ENCODE data around the gene CHST15. TPM values are rescaled to one million over a fixed set of nuclear protein-coding genes. Genes with fewer than 3 reads are reported as not detected.

The CHST15 gene
- total and polyA plus RNA-seq, 2 of the 4 experiments (the other 2 are of a cell fraction), result 0.14 to 0.18 TPM

DNA sequence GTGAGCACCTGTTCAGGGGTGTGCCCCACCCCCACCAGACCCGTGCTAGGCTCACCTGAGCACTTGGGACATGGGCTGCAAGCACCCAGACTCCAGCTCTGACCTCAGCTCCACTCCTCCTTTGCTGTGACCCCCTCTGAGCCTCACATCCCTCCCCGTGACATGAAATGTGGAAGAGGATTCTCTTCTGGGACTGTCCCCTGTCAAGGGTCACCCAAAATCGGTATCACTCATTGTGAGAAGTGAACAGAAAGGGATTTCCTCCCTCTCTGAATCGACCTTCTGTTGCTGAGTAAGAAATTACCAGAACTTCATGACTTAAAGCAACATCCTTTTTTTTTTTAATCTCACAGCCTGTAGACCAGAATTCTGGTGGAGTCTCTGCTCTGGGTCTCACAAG is 6.2 kb upstream of the CHST15 start:
- Histone ChIP-seq H2BK120ac (ENCODE audit: low read depth, low read length) (no peak overlapping the region), H4K5ac (ENCODE audit: low read depth, low read length) (no peak overlapping the region), H4K20me1 (ENCODE audit: insufficient read depth, low read length) (no peaks in the 10 kb centered on the region), H2BK5ac (ENCODE audit: low read depth, low read length, poor library complexity, severe bottlenecking) (no peak overlapping the region), H3K9ac (ENCODE audit: low read depth, low read length) (no peak overlapping the region), H3K14ac (replicated peaks; ENCODE audit: low read depth, low read length) (no peak overlapping the region), H4K8ac (ENCODE audit: low read depth in 2 of 2, low read length in 2 of 2) (no peak overlapping the region), H3K56ac (ENCODE audit: extremely low read depth, insufficient read depth, low read length) (no peak overlapping the region; the same call in 1 of the 2 replicates), H3K23ac (ENCODE audit: low read depth, low read length) (no peak overlapping the region), H3K27me3 (ENCODE audit: control insufficient read depth, insufficient read depth, low read length) (peaks cover 4% of the 10 kb centered on the region), H3K79me1 (ENCODE audit: low read depth in 1 of 2, low read length in 2 of 2) (no peaks in the 10 kb centered on the region), H3K4me3 (ENCODE audit: insufficient read depth, low read depth, low read length) (no peak overlapping the region), H3K4me2 (ENCODE audit: low read depth, low read length) (no peak overlapping the region), H3K36me3 (ENCODE audit: control insufficient read depth, insufficient read depth, low read length) (no peaks in the 10 kb centered on the region), H3K4me1 (ENCODE audit: control insufficient read depth, insufficient read depth, low read length) (no peaks in the 10 kb centered on the region), H2BK15ac (ENCODE audit: low read depth, low read length) (no peak overlapping the region), H3K9me1 (ENCODE audit: insufficient read depth, low read length) (no peaks in the 10 kb centered on the region), H2AK5ac (ENCODE audit: low read depth, low read length) (no peak overlapping the region), H3K27ac (ENCODE audit: insufficient read depth, low read length) (no peak overlapping the region), H2AFZ (replicated peaks; ENCODE audit: low read length, poor library complexity) (no peak overlapping the region), H3K4ac (ENCODE audit: low read depth, low read length) (no peak overlapping the region), H3K9me3 (ENCODE audit: control insufficient read depth, insufficient read depth, low read length) (peaks cover 7% of the 10 kb centered on the region; the same call in 1 of the 2 replicates), H2BK20ac (ENCODE audit: low read depth, low read length) (no peak overlapping the region), H3K18ac (ENCODE audit: low read depth, low read length) (no peak overlapping the region), H2AK9ac (replicated peaks; ENCODE audit: low read depth, low read length, poor library complexity) (no peak overlapping the region), H4K91ac (ENCODE audit: insufficient read depth, low read depth, low read length) (no peak overlapping the region)
- CTCF ChIA-PET, result no interaction called here
- no peak for TF ChIP-seq BHLHE40 (IDR thresholded peaks at IDR 0.05; ENCODE audit: low read depth, low read length)
- POLR2A ChIA-PET (ENCODE audit: unreplicated experiment), result no interaction called here
- WGBS, 2 experiments (ENCODE audit: extremely low coverage in 2 of 2, insufficient read length in 1 of 2), result no CpG with 5 or more reads among the region's 4 CpGs
- DNase-seq (no peak), ATAC-seq (ENCODE audit: low read depth) (no peak)
- no TSS peak for BruUV-seq (replicated peaks)
- dilution Hi-C loops (cut with HindIII; ENCODE audit: low sequenced_read_pairs, unreplicated experiment), result no loop called here
- in situ Hi-C loops (cut with MboI; ENCODE audit: low sequenced_read_pairs), result no loop called here
- intact Hi-C loops (cut with micrococcal nuclease), result no loop called here

Data from IMR-90 (cell line).